HCT116 (cell line): ENCODE results near the gene CACNA1F. TPM values are rescaled to one million over a fixed set of nuclear protein-coding genes. Genes with fewer than 3 reads are reported as not detected.

Experiments used
- ATAC-seq: fragments of 200-7000 bp; cut with Tn5 transposase; 2 replicates; pipeline ENCODE4 v1.9.1; 2020; ENCODE audit warnings: mild to moderate bottlenecking, moderate library complexity
- BruUV-seq: library from RNA; stranded (reverse); fragments of 400-500 nt; replicated peaks from 2 replicates; lab custom pipeline; 2021; lab: Mats Ljungman, UMichigan
- CTCF ChIA-PET: fragments of 300-600 bp; sonication (Branson Sonifier 250); formaldehyde crosslinking; loops from one replicate; lab custom pipeline; 2021; ENCODE audit warnings: antibody characterized with exemption; lab: Charles Lee
- POLR2A ChIA-PET: fragments of 300-600, 350-600 bp; sonication (Branson Sonifier 250); formaldehyde crosslinking; loops from one replicate; lab custom pipeline; 2021; ENCODE audit warnings: antibody characterized with exemption; lab: Charles Lee
- RAD21 ChIA-PET, 2 experiments: fragments of 300-600 bp; sonication (Branson Sonifier 250); formaldehyde crosslinking; loops; one replicate each; lab custom pipeline; 2023; ENCODE audit warnings: low total read pairs in 2 of 2; ENCODE audit not compliant: uncharacterized antibody in 2 of 2, unreplicated experiment in 2 of 2, low non-redundant PET in 1 of 2; lab: Charles Lee
- DNase-seq: peaks from one replicate; pipeline ENCODE4 v3.0.0-alpha.2; 2010; ENCODE audit warnings: low read depth, low spot score
- H2AFZ ChIP-seq: fragments of 200-600 bp; shearing (Covaris generic), sonication (generic); 2 replicates; pipeline ENCODE4 v1.6.1; 2017; ENCODE audit warnings: low read depth, mixed run types, mixed read lengths, antibody characterized with exemption, low read length; ENCODE audit not compliant: poor library complexity, severe bottlenecking
- H3K27ac ChIP-seq: 2 replicates; pipeline ENCODE4 v1.5.1; 2012; ENCODE audit warnings: low read depth, low read length
- H3K27me3 ChIP-seq: fragments of 200-600 bp; sonication (generic); 2 replicates; pipeline ENCODE4 v1.6.1; 2016; ENCODE audit warnings: mixed run types, low read length, mixed read lengths; ENCODE audit not compliant: insufficient read depth
- H3K36me3 ChIP-seq, 2 experiments: fragments of 200-500 bp in 1 of 2; fragments of 200-600 bp in 1 of 2; sonication (Bioruptor generic) in 1 of 2; sonication (generic) in 1 of 2; 2 replicates each; pipeline versions ENCODE4 v1.5.1 to v1.6.1; 2014 to 2016; ENCODE audit warnings: low read length in 2 of 2, inconsistent platforms in 1 of 2, mixed read lengths in 1 of 2, mixed run types in 1 of 2; ENCODE audit not compliant: insufficient read depth in 2 of 2, control insufficient read depth in 1 of 2
- H3K4me1 ChIP-seq, 2 experiments: fragments of 200-600 bp in 1 of 2; sonication (generic) in 1 of 2; 2 replicates each; pipeline versions ENCODE4 v1.5.1 to v1.6.1; 2012 to 2017; ENCODE audit warnings: low read length in 2 of 2, inconsistent platforms in 1 of 2, mild to moderate bottlenecking in 1 of 2, mixed read lengths in 1 of 2, mixed run types in 1 of 2, moderate library complexity in 1 of 2; ENCODE audit not compliant: insufficient read depth in 2 of 2, control insufficient read depth in 1 of 2
- H3K4me2 ChIP-seq: fragments of 200-600 bp; sonication (generic); 2 replicates; pipeline ENCODE4 v1.6.1; 2017; ENCODE audit warnings: mixed run types, low read length, mixed read lengths
- H3K4me3 ChIP-seq, 2 experiments: fragments of 200-600 bp in 1 of 2; sonication (generic) in 1 of 2; replicated peaks in 1 of 2; 2 replicates each; pipeline ENCODE4 v1.5.1; 2011 to 2016; ENCODE audit warnings: low read length in 2 of 2, control low read depth in 1 of 2, low read depth in 1 of 2, mild to moderate bottlenecking in 1 of 2, mixed read lengths in 1 of 2, mixed run types in 1 of 2
- H3K79me2 ChIP-seq: fragments of 200-600 bp; sonication (generic); 2 replicates; pipeline ENCODE4 v1.6.1; 2017; ENCODE audit warnings: mild to moderate bottlenecking, mixed run types, low read length, moderate library complexity, mixed read lengths; ENCODE audit not compliant: insufficient read depth
- H3K9ac ChIP-seq: fragments of 200-600 bp; sonication (generic); 2 replicates; pipeline ENCODE4 v1.6.1; 2016; ENCODE audit warnings: low read length, mixed read lengths
- H3K9me2 ChIP-seq: fragments of 200-600 bp; sonication (generic), shearing (Covaris generic); 2 replicates; pipeline ENCODE4 v1.6.1; 2017; ENCODE audit warnings: mixed run types, mild to moderate bottlenecking, moderate library complexity; ENCODE audit not compliant: insufficient read depth
- H3K9me3 ChIP-seq, 2 experiments: fragments of 200-500 bp in 1 of 2; fragments of 200-600 bp in 1 of 2; sonication (Bioruptor generic) in 1 of 2; sonication (generic) in 1 of 2; 2 replicates each; pipeline ENCODE4 v1.6.1; 2014 to 2017; ENCODE audit warnings: low read length in 2 of 2, mixed read lengths in 2 of 2, inconsistent platforms in 1 of 2, low read depth in 1 of 2, mild to moderate bottlenecking in 1 of 2, mixed run types in 1 of 2, moderate library complexity in 1 of 2; ENCODE audit not compliant: control insufficient read depth in 1 of 2, insufficient read depth in 1 of 2
- H4K20me1 ChIP-seq: fragments of 200-600 bp; sonication (generic), shearing (Covaris generic); 2 replicates; pipeline ENCODE4 v1.6.1; 2017; ENCODE audit warnings: mixed run types, mild to moderate bottlenecking, moderate library complexity; ENCODE audit not compliant: insufficient read depth
- CEBPB ChIP-seq: IDR thresholded peaks from 2 replicates; pipeline ENCODE4 v1.6.1; 2012; ENCODE audit warnings: low read depth
- EGR1 ChIP-seq: IDR thresholded peaks from 2 replicates; pipeline ENCODE4 v1.6.1; 2012; ENCODE audit warnings: low read depth
- ELF1 ChIP-seq: IDR thresholded peaks from 2 replicates; pipeline ENCODE4 v1.6.1; 2012; ENCODE audit warnings: low read depth, borderline replicate concordance
- EZH2 ChIP-seq: fragments of 200-600 bp; sonication (generic); IDR thresholded peaks from 2 replicates; pipeline ENCODE4 v1.6.1; 2017; ENCODE audit warnings: antibody characterized with exemption, mixed run types
- EZH2phosphoT487 ChIP-seq: fragments of 200-600 bp; IDR thresholded peaks from 2 replicates; pipeline ENCODE4 v1.6.1; 2018; ENCODE audit warnings: antibody characterized with exemption, borderline replicate concordance
- FOSL1 ChIP-seq: IDR thresholded peaks from 2 replicates; pipeline ENCODE4 v1.6.1; 2012; ENCODE audit warnings: low read depth
- JUND ChIP-seq: IDR thresholded peaks from 2 replicates; pipeline ENCODE4 v1.6.1; 2012
- POLR2AphosphoS5 ChIP-seq: IDR thresholded peaks from 2 replicates; pipeline ENCODE4 v1.6.1; 2011; ENCODE audit warnings: mild to moderate bottlenecking, low read depth, low read length, moderate library complexity
- RAD21 ChIP-seq: IDR thresholded peaks from 2 replicates; pipeline ENCODE4 v1.6.1; 2012; ENCODE audit warnings: low read depth, mild to moderate bottlenecking
- SIN3A ChIP-seq: IDR thresholded peaks from 2 replicates; pipeline ENCODE4 v1.6.1; 2012; ENCODE audit warnings: low read depth
- SP1 ChIP-seq: IDR thresholded peaks from 2 replicates; pipeline ENCODE4 v1.6.1; 2012; ENCODE audit warnings: low read depth
- SRF ChIP-seq: IDR thresholded peaks from 2 replicates; pipeline ENCODE4 v1.6.1; 2012; ENCODE audit warnings: low read depth
- ZNF274 ChIP-seq: fragments of 200-500 bp; sonication (Bioruptor generic); IDR thresholded peaks from 2 replicates; pipeline ENCODE4 v1.6.1; 2014; ENCODE audit warnings: mild to moderate bottlenecking, low read depth, low read length, inconsistent platforms
- intact Hi-C: fragments of 100-400 bp; cut with micrococcal nuclease; formaldehyde crosslinking; loops from 2 replicates; pipeline ENCODE4 v1.10.0; 2022
- total RNA-seq: library from RNA; stranded (reverse); gene quantifications from one replicate; pipeline ENCODE4 v1.2.1, GENCODE V29; 2021; ENCODE audit not compliant: unreplicated experiment
- TF ChIP-seq, protein P1 (sequence below): IDR thresholded peaks from 2 replicates; pipeline ENCODE4 v1.6.1; 2012
- TF ChIP-seq, protein P2 (sequence below), 3 experiments: fragments of 200-600 bp in 1 of 3; sonication (generic) in 1 of 3; IDR thresholded peaks in 2 of 3; conservative IDR thresholded peaks in 1 of 3; 2 replicates each; pipeline ENCODE4 v1.5.1; 2012 to 2017; ENCODE audit warnings: low read depth in 2 of 3, low read length in 2 of 3, antibody characterized with exemption in 1 of 3, borderline replicate concordance in 1 of 3, control low read depth in 1 of 3, mild to moderate bottlenecking in 1 of 3, mixed read lengths in 1 of 3, mixed run types in 1 of 3, moderate library complexity in 1 of 3; ENCODE audit not compliant: insufficient read depth in 1 of 3
- TF ChIP-seq, protein P3 (sequence below): IDR thresholded peaks from 2 replicates; pipeline ENCODE4 v1.6.1; 2011; ENCODE audit warnings: mild to moderate bottlenecking, low read length, moderate library complexity; ENCODE audit not compliant: insufficient replicate concordance; ENCODE audit errors: extremely low read depth
- TF ChIP-seq, protein P4 (sequence below): IDR thresholded peaks from 2 replicates; pipeline ENCODE4 v1.6.1; 2012; ENCODE audit warnings: low read depth
- TF ChIP-seq, protein P5 (sequence below): IDR thresholded peaks from 2 replicates; pipeline ENCODE4 v1.6.1; 2012

CACNA1F gene
- total RNA-seq, 1 experiment from 2014 or later, result not detected

DNA sequence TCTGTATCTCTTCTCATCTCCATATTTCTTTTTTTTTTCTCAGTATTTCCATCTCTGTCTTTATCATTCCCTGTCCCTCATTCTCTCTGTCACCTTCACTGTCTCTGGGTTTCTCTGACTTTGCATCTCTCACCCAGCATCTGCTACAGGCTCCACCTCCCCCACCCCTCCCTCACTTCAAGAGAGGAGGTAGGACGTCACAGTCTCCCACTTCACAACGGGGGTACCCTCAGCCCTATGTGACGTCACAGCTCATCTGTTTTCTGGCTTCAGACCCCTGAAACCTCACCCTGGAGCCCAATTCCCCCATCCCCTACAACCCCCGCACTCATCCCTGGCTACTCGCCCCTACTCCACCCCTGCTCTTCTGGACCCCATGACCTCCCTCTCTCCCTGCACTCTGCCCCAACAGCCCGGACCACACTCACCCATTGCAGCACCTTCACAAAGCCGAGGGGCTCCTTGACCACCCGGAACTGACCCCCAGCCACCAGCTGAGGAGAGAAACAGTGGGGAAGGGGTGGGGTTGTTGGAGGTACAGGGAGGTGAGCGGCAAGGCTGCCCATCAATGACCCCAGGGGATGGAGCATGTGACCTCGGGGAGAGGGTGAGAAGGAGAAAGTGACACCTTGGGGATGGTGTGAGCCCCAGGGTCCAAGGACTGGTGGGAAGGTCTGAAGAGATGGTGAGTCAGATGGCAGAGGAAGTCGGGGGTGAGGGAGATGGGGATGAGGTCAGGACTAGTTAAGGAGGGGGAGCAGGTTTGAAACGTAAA lies 34.4 kb downstream of the CACNA1F start:
- peaks cover 3 to 6% of the 10 kb centered on the region in 2 experiments for H3K4me1 ChIP-seq
- RAD21 ChIA-PET, result no interaction called here
- no peak overlapping the region for H3K9ac ChIP-seq
- no peak overlapping the region for H3K4me2 ChIP-seq
- H3K36me3 ChIP-seq, result no peaks in the 10 kb centered on the region
- H3K4me3 ChIP-seq, result no peak overlapping the region
- DNase-seq (no peak), ATAC-seq (no peak)
- TF ChIP-seq RAD21 (no peak), CEBPB (no peak), ZNF274 (no peak), POLR2AphosphoS5 (no peak), ELF1 (no peak), EZH2phosphoT487 (no peak), FOSL1 (no peak), EZH2 (no peak), EGR1 (no peak), SRF (no peak), JUND (no peak), SP1 (no peak), SIN3A (no peak)
- TF ChIP-seq, protein P1, sequence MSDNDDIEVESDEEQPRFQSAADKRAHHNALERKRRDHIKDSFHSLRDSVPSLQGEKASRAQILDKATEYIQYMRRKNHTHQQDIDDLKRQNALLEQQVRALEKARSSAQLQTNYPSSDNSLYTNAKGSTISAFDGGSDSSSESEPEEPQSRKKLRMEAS, result no peak
- TF ChIP-seq, protein P2, sequence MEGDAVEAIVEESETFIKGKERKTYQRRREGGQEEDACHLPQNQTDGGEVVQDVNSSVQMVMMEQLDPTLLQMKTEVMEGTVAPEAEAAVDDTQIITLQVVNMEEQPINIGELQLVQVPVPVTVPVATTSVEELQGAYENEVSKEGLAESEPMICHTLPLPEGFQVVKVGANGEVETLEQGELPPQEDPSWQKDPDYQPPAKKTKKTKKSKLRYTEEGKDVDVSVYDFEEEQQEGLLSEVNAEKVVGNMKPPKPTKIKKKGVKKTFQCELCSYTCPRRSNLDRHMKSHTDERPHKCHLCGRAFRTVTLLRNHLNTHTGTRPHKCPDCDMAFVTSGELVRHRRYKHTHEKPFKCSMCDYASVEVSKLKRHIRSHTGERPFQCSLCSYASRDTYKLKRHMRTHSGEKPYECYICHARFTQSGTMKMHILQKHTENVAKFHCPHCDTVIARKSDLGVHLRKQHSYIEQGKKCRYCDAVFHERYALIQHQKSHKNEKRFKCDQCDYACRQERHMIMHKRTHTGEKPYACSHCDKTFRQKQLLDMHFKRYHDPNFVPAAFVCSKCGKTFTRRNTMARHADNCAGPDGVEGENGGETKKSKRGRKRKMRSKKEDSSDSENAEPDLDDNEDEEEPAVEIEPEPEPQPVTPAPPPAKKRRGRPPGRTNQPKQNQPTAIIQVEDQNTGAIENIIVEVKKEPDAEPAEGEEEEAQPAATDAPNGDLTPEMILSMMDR (IDR thresholded peaks at IDR 0.05 in 2 of 3, conservative IDR thresholded peaks at IDR 0.05 in 1 of 3; ENCODE audit: borderline replicate concordance in 1 of 3, insufficient read depth in 1 of 3, low read depth in 2 of 3, low read length in 2 of 3), result no peak
- TF ChIP-seq, protein P3, sequence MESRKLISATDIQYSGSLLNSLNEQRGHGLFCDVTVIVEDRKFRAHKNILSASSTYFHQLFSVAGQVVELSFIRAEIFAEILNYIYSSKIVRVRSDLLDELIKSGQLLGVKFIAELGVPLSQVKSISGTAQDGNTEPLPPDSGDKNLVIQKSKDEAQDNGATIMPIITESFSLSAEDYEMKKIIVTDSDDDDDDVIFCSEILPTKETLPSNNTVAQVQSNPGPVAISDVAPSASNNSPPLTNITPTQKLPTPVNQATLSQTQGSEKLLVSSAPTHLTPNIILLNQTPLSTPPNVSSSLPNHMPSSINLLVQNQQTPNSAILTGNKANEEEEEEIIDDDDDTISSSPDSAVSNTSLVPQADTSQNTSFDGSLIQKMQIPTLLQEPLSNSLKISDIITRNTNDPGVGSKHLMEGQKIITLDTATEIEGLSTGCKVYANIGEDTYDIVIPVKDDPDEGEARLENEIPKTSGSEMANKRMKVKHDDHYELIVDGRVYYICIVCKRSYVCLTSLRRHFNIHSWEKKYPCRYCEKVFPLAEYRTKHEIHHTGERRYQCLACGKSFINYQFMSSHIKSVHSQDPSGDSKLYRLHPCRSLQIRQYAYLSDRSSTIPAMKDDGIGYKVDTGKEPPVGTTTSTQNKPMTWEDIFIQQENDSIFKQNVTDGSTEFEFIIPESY, result no peak
- TF ChIP-seq, protein P4, sequence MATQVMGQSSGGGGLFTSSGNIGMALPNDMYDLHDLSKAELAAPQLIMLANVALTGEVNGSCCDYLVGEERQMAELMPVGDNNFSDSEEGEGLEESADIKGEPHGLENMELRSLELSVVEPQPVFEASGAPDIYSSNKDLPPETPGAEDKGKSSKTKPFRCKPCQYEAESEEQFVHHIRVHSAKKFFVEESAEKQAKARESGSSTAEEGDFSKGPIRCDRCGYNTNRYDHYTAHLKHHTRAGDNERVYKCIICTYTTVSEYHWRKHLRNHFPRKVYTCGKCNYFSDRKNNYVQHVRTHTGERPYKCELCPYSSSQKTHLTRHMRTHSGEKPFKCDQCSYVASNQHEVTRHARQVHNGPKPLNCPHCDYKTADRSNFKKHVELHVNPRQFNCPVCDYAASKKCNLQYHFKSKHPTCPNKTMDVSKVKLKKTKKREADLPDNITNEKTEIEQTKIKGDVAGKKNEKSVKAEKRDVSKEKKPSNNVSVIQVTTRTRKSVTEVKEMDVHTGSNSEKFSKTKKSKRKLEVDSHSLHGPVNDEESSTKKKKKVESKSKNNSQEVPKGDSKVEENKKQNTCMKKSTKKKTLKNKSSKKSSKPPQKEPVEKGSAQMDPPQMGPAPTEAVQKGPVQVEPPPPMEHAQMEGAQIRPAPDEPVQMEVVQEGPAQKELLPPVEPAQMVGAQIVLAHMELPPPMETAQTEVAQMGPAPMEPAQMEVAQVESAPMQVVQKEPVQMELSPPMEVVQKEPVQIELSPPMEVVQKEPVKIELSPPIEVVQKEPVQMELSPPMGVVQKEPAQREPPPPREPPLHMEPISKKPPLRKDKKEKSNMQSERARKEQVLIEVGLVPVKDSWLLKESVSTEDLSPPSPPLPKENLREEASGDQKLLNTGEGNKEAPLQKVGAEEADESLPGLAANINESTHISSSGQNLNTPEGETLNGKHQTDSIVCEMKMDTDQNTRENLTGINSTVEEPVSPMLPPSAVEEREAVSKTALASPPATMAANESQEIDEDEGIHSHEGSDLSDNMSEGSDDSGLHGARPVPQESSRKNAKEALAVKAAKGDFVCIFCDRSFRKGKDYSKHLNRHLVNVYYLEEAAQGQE, result no peak
- TF ChIP-seq, protein P5, sequence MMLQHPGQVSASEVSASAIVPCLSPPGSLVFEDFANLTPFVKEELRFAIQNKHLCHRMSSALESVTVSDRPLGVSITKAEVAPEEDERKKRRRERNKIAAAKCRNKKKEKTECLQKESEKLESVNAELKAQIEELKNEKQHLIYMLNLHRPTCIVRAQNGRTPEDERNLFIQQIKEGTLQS, result no peak
- no peaks in the 10 kb centered on the region for H3K9me2 ChIP-seq
- intact Hi-C loops, result loop anchor here (10.0 kb wide), 1 partner anchor 636 kb away; no protein-coding TSS in a partner anchor
- H3K27me3 ChIP-seq, result no peaks in the 10 kb centered on the region
- CTCF ChIA-PET, result no interaction called here
- no peak overlapping the region for H2AFZ ChIP-seq
- H3K79me2 ChIP-seq, result no peaks in the 10 kb centered on the region
- no peaks in the 10 kb centered on the region for H4K20me1 ChIP-seq
- no peak overlapping the region for H3K27ac ChIP-seq
- no peaks in the 10 kb centered on the region for H3K9me3 ChIP-seq
- no TSS peak for BruUV-seq
- POLR2A ChIA-PET, result no interaction called here
